AG09319 (cell line): ENCODE results near the gene CD53.
A peak's percentile ranks its signal among the peaks of the same experiment; 100 is the strongest.
"Not testable (repeated sequence)": the region's sequence is repeated elsewhere in the genome, so short reads cannot be mapped to it uniquely, and the experiment has no call there.

Experiments
- DNase-seq: peaks from one replicate; pipeline ENCODE4 v3.0.0-alpha.2; 2010; ENCODE audit warnings: low read depth; ENCODE audit errors: extremely low read depth
- CTCF ChIP-seq: IDR thresholded peaks from 2 replicates; pipeline ENCODE4 v1.5.1; 2011; ENCODE audit warnings: low read depth, mild to moderate bottlenecking, inconsistent platforms, low read length, moderate library complexity

CD53 gene, protein sequence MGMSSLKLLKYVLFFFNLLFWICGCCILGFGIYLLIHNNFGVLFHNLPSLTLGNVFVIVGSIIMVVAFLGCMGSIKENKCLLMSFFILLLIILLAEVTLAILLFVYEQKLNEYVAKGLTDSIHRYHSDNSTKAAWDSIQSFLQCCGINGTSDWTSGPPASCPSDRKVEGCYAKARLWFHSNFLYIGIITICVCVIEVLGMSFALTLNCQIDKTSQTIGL

DNA sequence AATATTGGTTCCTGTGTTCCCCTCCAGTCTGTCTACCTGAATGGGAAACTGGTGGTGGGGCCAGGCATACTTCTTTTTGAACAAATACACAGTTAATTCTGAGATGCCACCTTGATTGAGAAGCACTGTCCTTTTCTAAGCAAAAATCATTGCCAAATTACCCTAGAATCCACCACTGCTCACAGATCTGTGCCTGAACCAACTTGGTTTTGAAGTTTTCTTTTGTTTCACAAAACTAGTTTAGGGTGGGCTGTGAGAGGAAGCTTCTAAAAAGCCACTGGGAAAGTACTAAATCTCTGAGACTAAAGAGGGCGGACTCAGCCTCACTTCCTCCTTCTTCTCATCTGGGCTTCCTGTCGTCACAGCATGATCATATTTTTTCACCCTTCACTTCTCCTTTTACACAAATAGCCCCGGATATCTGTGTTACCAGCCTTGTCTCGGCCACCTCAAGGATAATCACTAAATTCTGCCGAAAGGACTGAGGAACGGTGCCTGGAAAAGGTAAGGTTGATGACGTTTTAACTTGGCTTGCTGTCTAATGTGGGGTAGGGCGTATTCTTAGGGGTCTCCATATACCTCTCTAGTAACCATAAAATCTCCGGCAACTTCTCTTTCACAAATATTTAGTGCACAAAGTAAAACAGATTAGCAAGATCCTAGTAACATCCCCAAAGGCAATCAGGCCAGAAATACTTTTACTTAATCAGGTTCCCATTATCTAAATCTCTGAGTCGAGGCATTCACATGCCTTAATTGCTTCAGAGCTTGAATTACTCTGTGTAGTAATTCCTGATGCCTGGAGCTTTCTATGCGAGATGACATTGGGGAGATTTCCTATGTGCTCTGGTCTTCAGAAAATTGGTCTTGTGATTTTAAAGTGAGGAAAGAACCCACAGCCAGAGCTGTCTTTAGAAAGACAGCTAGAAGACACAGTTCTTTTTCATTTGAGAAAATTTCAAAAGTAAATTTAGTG, at the start of gene CD53:
CD53 (plus strand) TSS at position 404 of the 976 bp plus-strand sequence. CDS start 18,261 bp downstream, outside the sequence.
- TF ChIP-seq CTCF = no peak
- no peak for DNase-seq

DNA sequence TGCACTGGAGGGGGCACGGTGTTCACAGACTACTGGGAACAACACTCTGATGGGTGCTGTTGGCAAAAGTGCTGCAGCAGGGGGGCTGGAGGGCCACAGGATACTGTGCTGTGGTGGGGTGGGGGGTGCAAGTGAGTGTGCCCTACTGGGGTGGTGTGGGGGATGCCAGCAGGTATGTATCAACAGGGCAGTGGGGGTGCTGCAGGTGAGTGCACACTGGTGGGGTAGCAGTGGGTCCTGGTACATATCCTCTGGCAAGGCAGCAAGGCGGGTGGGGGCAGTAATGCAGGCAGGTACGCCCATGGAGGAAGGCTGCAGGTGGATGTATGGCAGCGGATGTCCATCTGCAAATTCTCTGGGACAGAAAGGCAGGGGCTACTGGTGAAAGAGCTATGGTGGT, 48.8 kb upstream of the CD53 start:
- TF ChIP-seq CTCF = no peak
- no peak for DNase-seq

DNA sequence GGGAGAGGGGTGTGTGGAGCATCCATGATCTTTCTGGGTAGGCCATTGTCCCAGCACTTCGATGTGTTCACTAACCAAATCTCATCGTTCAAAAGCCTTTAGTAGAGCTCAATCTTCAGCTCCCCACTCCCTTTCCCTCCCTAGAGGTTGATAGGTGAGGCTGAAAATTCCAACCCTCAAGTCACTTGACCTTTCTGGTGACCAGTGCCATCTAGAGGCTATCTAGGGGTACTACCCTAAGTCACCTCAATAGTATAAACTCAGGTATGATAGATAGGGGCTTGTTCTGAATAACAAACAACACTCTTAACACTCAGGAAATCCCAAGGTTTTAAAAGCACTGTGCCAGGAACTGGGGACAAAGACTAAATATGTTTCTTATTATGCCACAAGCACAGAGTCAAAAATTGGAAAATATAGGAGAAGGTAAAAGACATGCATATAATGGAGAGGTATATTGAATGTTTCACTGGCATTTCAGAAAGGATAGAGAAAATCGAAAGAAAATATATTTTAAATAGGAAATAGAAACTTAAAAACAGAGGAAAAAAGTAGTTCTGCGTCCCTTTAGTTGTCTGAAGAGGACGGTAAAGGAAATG, 42.9 kb upstream of the CD53 start:
- no peak for DNase-seq

DNA sequence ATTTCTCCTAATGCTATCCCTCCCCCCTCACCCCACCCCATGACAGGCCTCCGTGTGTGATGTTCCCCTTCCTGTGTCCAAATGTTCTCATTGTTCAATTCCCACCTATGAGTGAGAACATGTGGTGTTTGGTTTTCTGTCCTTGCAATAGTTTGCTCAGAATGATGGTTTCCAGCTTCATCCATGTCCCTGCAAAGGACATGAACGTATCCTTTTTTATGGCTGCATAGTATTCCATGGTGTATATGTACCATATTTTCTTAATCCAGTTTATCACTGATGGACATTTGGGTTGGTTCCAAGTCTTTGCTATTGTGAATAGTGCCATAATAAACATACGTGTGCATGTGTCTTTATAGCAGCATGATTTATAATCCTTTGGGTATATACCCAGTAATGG, 39.2 kb upstream of the CD53 start:
- not testable (repeated sequence) for DNase-seq

More for the DNA sequence above, 42.9 kb upstream of the CD53 start:
- peak; percentile 75 for TF ChIP-seq CTCF

DNA sequence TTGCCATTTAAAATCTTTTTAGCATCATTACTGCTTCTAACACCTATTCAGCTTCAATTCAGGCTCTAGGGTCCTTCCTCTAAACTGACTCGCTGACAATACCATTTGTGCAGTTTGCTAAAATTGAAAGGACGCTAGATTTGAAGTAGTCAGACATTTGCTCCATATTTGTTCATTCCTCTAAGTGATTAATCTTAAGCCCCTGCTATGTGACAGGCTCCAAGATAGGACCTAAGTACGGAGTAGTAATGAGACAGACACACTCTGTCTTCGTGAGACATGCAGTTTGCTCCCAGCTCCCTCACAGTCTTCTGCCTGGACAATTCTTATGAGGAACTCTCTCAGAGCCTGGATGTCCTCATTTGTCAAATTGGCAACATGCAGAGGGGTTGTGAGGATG, 26.1 kb upstream of the CD53 start:
- DNase-seq = no peak
- TF ChIP-seq CTCF = no peak

- TF ChIP-seq CTCF = no peak
- no peak for DNase-seq
Observed at GRCh38 chr1:110850145-110850544, 22.8 kb upstream of the CD53 start.

DNA sequence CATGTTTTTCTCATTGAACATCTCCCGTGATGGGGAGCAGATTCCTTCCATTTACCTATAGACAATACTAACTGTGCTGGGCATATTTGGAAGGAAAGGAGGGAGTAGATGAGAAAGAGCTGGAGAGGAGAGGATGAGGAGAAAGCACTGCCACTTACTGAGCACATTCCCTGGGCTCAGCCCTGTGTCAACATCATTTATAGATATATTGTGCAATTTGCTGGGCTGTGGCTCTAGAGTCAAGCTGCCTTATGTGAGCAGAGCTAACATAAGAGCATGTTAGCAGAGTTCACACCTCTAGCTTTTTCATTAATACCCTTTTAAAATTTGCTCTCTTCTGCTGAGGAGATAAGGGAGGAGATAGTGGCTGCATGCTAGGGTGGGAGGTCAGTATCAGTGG, 22.3 kb upstream of the CD53 start:
- DNase-seq = no peak
- no peak for TF ChIP-seq CTCF
